Stimulated activated CD8-positive, alpha-beta memory T cell treated with anti-CD3 and anti-CD28 coated beads, Interleukin-4, amount 100 ng/mL, for 24 hours (primary cell): Measurements from ENCODE around the gene DRD3.

Source experiments
- DNase-seq: peaks from one replicate; pipeline ENCODE4 v3.0.0-alpha.2; 2020; ENCODE audit warnings: low read depth

Gene DRD3

GRCh38 chr3:114179575-114179974 lies 723 bp upstream of the DRD3 start:
- DNase-seq: no peak

- DNase-seq: no peak
These were observed 2.0 kb downstream of the DRD3 start for GRCh38 chr3:114176890-114177289.

- no peak for DNase-seq
These were observed 2.4 kb downstream of the DRD3 start for GRCh38 chr3:114176487-114176886.

- DNase-seq: no peak
These were observed 3.5 kb downstream of the DRD3 start for GRCh38 chr3:114175204-114175987.

GRCh38 chr3:114171677-114172076 lies 7.2 kb downstream of the DRD3 start:
- no peak for DNase-seq

- no peak for DNase-seq
These were observed 10.7 kb downstream of the DRD3 start for GRCh38 chr3:114168150-114168549.

GRCh38 chr3:114157321-114157720 lies 21.5 kb downstream of the DRD3 start:
- DNase-seq: no peak

- DNase-seq: no peak
These were observed 23.5 kb downstream of the DRD3 start for GRCh38 chr3:114155370-114155821.

- DNase-seq: no peak
These were observed 24.5 kb downstream of the DRD3 start for GRCh38 chr3:114154321-114154821.

- peak; percentile 76 for DNase-seq
These were observed 26.2 kb downstream of the DRD3 start for GRCh38 chr3:114152519-114153151.

GRCh38 chr3:114151091-114151490 lies 27.8 kb downstream of the DRD3 start:
- no peak for DNase-seq

- no peak for DNase-seq
These were observed 31.6 kb downstream of the DRD3 start for GRCh38 chr3:114147251-114147650.

GRCh38 chr3:114144909-114145688 lies 33.8 kb downstream of the DRD3 start:
- DNase-seq: no peak

GRCh38 chr3:114143817-114144216 lies 35.0 kb downstream of the DRD3 start:
- DNase-seq: no peak

GRCh38 chr3:114139836-114140235 lies 39.0 kb downstream of the DRD3 start:
- no peak for DNase-seq

- DNase-seq: no peak
These were observed 44.9 kb downstream of the DRD3 start for GRCh38 chr3:114133947-114134346.

- no peak for DNase-seq
These were observed 46.4 kb downstream of the DRD3 start for GRCh38 chr3:114132500-114132899.

- no peak for DNase-seq
These were observed 50.0 kb downstream of the DRD3 start for GRCh38 chr3:114128826-114129225.

- no peak for DNase-seq
These were observed 50.6 kb downstream of the DRD3 start for GRCh38 chr3:114128231-114128630.

- no peak for DNase-seq
These were observed 51.3 kb downstream of the DRD3 start for GRCh38 chr3:114127517-114127916.

GRCh38 chr3:114126461-114126860 lies 52.4 kb downstream of the DRD3 start:
- DNase-seq: no peak

GRCh38 chr3:114122027-114122709 lies 56.7 kb downstream of the DRD3 start:
- no peak for DNase-seq
